HUES6 (cell line): ENCODE results near the gene SMIM36.
"Not testable (repeated sequence)": the region's sequence is repeated elsewhere in the genome, so short reads cannot be mapped to it uniquely, and the experiment has no call there.

Source experiments
- H3K27ac ChIP-seq: 2 replicates; pipeline ENCODE4 v1.7.0; 2013; ENCODE audit warnings: low read depth, mild to moderate bottlenecking, low read length, inconsistent platforms
- H3K27me3 ChIP-seq: 2 replicates; pipeline ENCODE4 v1.6.1; 2013; ENCODE audit warnings: low read length; ENCODE audit not compliant: control insufficient read depth, insufficient read depth
- H3K36me3 ChIP-seq: 2 replicates; pipeline ENCODE4 v1.6.1; 2013; ENCODE audit warnings: low read length; ENCODE audit not compliant: control insufficient read depth, insufficient read depth
- H3K4me1 ChIP-seq: 2 replicates; pipeline ENCODE4 v1.6.1; 2013; ENCODE audit warnings: low read length; ENCODE audit not compliant: control insufficient read depth, insufficient read depth
- H3K4me3 ChIP-seq: 2 replicates; pipeline ENCODE4 v1.5.1; 2013; ENCODE audit warnings: low read depth, low read length
- H3K9ac ChIP-seq: one replicate; pipeline ENCODE4 v1.6.1; 2013; ENCODE audit warnings: mild to moderate bottlenecking, low read length
- H3K9me3 ChIP-seq: 2 replicates; pipeline ENCODE4 v1.6.1; 2013; ENCODE audit warnings: low read depth, low read length; ENCODE audit not compliant: control insufficient read depth, insufficient read depth

The SMIM36 gene

GRCh38 chr17:55531053-55531728 lies 19.9 kb upstream of the SMIM36 start:
- Histone ChIP-seq H3K36me3 (no peaks in the 10 kb centered on the region), H3K9ac (no peak overlapping the region), H3K27me3 (no peaks in the 10 kb centered on the region), H3K27ac (no peak overlapping the region), H3K4me3 (no peak overlapping the region), H3K9me3 (no peaks in the 10 kb centered on the region), H3K4me1 (no peaks in the 10 kb centered on the region)

- no peak overlapping the region for H3K27ac ChIP-seq
- no peaks in the 10 kb centered on the region for H3K27me3 ChIP-seq
- no peaks in the 10 kb centered on the region for H3K4me1 ChIP-seq
- no peaks in the 10 kb centered on the region for H3K9me3 ChIP-seq
- H3K9ac ChIP-seq: no peak overlapping the region
- H3K4me3 ChIP-seq: no peak overlapping the region
- H3K36me3 ChIP-seq: no peaks in the 10 kb centered on the region
These were observed 18.8 kb upstream of the SMIM36 start for GRCh38 chr17:55530064-55530463.

GRCh38 chr17:55527540-55528118 lies 16.4 kb upstream of the SMIM36 start:
- H3K27ac ChIP-seq: no peak overlapping the region
- no peak overlapping the region for H3K4me3 ChIP-seq
- no peaks in the 10 kb centered on the region for H3K4me1 ChIP-seq
- no peak overlapping the region for H3K9ac ChIP-seq
- no peaks in the 10 kb centered on the region for H3K36me3 ChIP-seq
- no peaks in the 10 kb centered on the region for H3K9me3 ChIP-seq
- H3K27me3 ChIP-seq: no peaks in the 10 kb centered on the region

- H3K4me1 ChIP-seq: no peaks in the 10 kb centered on the region
- no peaks in the 10 kb centered on the region for H3K27me3 ChIP-seq
- H3K9ac ChIP-seq: no peak overlapping the region
- no peak overlapping the region for H3K4me3 ChIP-seq
- H3K9me3 ChIP-seq: no peaks in the 10 kb centered on the region
- no peaks in the 10 kb centered on the region for H3K36me3 ChIP-seq
- no peak overlapping the region for H3K27ac ChIP-seq
These were observed 13.4 kb upstream of the SMIM36 start for GRCh38 chr17:55524440-55525220.

- H3K9me3 ChIP-seq, H3K27ac ChIP-seq, H3K36me3 ChIP-seq, H3K27me3 ChIP-seq, H3K4me3 ChIP-seq, H3K9ac ChIP-seq, H3K4me1 ChIP-seq: not testable (repeated sequence)
These were observed 11.8 kb upstream of the SMIM36 start for GRCh38 chr17:55523032-55523431.

GRCh38 chr17:55521186-55521585 lies 9.9 kb upstream of the SMIM36 start:
- Histone ChIP-seq H3K27me3 (0 out of 2 replicates have a peak, but pooled peaks cover 3% of the 10 kb centered on the region), H3K36me3 (no peaks in the 10 kb centered on the region), H3K9ac (no peak overlapping the region), H3K27ac (no peak overlapping the region), H3K9me3 (no peaks in the 10 kb centered on the region), H3K4me3 (no peak overlapping the region), H3K4me1 (no peaks in the 10 kb centered on the region)

GRCh38 chr17:55520402-55520801 lies 9.2 kb upstream of the SMIM36 start:
- Histone ChIP-seq H3K4me3 (no peak overlapping the region), H3K27ac (no peak overlapping the region), H3K9ac (no peak overlapping the region), H3K36me3 (no peaks in the 10 kb centered on the region), H3K4me1 (no peaks in the 10 kb centered on the region), H3K9me3 (no peaks in the 10 kb centered on the region), H3K27me3 (0 out of 2 replicates have a peak, but pooled peaks cover 3% of the 10 kb centered on the region)

GRCh38 chr17:55518510-55518909 lies 7.3 kb upstream of the SMIM36 start:
- H3K4me1 ChIP-seq: 0 out of 2 replicates have a peak, but pooled peaks cover 4% of the 10 kb centered on the region
- no peak overlapping the region for H3K9ac ChIP-seq
- no peak overlapping the region for H3K4me3 ChIP-seq
- no peaks in the 10 kb centered on the region for H3K36me3 ChIP-seq
- 0 out of 2 replicates have a peak, but pooled peaks cover 3% of the 10 kb centered on the region for H3K27me3 ChIP-seq
- no peaks in the 10 kb centered on the region for H3K9me3 ChIP-seq
- H3K27ac ChIP-seq: no peak overlapping the region

- no peaks in the 10 kb centered on the region for H3K9me3 ChIP-seq
- no peak overlapping the region for H3K27ac ChIP-seq
- H3K27me3 ChIP-seq: no peaks in the 10 kb centered on the region
- H3K4me1 ChIP-seq: peaks cover 10% of the 10 kb centered on the region
- no peaks in the 10 kb centered on the region for H3K36me3 ChIP-seq
- no peak overlapping the region for H3K9ac ChIP-seq
- no peak overlapping the region for H3K4me3 ChIP-seq
These were observed 2.8 kb upstream of the SMIM36 start for GRCh38 chr17:55513885-55514590.

- H3K4me1 ChIP-seq, H3K4me3 ChIP-seq, H3K27ac ChIP-seq, H3K36me3 ChIP-seq, H3K9ac ChIP-seq, H3K9me3 ChIP-seq, H3K27me3 ChIP-seq: not testable (repeated sequence)
These were observed 3.6 kb downstream of the SMIM36 start for GRCh38 chr17:55507669-55508068.

GRCh38 chr17:55501626-55502025 lies 9.6 kb downstream of the SMIM36 start:
- not testable (repeated sequence) for H3K36me3 ChIP-seq, H3K27ac ChIP-seq, H3K27me3 ChIP-seq, H3K4me1 ChIP-seq, H3K9me3 ChIP-seq
- Histone ChIP-seq H3K9ac (peak overlapping the region; percentile 48), H3K4me3 (peak overlapping the region; percentile 50)
